G401.6 (cell line): Measurements from ENCODE around the gene ARHGAP35.
A peak's percentile ranks its signal among the peaks of the same experiment; 100 is the strongest.
"Not testable (repeated sequence)": the region's sequence is repeated elsewhere in the genome, so short reads cannot be mapped to it uniquely, and the experiment has no call there.

ENCODE experiments used
- FAIRE-seq: peaks from 2 replicates; lab custom pipeline; 2012; peaks lifted over from hg19 to GRCh38; lab: Jason Lieb, UNC

The ARHGAP35 gene

GRCh38 chr19:46844067-46844489 lies 16.7 kb upstream of the ARHGAP35 start:
- FAIRE-seq, result no peak

DNA sequence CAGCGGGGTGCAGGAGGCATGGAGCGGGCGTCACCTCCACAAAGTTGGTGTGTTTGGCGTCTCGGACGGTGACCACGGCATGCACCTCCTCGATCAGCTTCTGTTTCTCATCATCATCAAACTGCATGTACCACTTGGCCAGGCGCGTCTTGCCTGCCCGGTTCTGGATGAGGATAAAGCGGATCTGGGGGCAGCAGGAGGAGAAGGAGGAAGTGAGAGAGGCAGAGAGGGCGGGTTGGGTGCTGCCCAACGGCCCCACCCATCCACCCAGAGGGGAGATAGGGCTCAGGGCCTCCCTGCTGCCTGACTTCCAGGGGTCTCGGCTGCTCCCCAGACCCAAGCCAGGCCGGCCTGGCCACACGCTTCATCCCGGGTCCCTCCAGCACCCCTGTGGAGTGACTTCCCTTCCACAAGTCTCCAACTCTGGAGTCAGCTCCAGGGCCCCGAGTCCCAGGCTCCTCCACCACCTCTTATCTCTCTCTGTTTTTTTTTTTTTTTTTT lies 14.8 kb upstream of the ARHGAP35 start:
- FAIRE-seq, result no peak

DNA sequence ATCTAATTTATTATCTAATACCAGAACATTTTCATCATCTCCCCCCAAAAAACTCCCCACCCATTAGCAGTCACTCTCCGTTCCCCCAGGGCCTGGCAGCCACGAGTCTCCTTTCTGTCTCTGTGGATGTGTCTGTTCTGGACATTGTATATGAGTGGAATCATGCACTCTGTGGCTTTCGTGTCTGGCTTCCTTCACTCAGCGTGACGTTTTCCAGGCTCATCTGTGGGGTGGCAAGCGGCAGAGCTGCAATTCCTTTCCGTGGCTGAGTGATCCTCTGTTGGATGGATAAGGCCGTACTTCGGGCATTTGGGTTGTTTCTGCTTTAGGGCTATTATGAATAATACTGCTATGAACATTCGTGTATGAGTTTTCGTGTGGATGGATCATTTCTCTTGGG lies 13.3 kb upstream of the ARHGAP35 start:
- no peak for FAIRE-seq

GRCh38 chr19:46848389-46848788 lies 12.4 kb upstream of the ARHGAP35 start:
- FAIRE-seq, result no peak

DNA sequence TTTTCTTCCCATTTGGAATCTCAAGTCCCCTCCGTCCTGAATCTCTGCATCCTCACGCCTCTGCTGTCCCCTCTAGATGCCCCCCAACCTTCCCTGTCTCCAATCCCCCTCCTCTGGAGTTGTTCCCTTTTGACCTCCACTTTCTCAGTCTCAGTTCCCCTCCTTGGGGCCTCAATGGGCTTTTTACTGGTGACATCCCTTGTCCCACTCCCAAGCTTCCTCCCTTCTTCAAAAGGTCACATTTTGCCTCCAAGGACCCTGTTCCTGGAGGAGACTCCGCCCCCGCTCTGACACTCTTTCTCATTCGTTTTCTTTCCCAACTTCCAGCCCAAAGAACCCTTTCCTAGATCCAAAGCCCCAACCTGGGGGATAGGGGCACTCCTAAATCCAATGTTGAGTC lies 11.2 kb upstream of the ARHGAP35 start:
- no peak for FAIRE-seq

GRCh38 chr19:46850228-46851203 lies 10.3 kb upstream of the ARHGAP35 start, which contains the start of gene AP2S1:
TSS of gene AP2S1 (minus strand) at chr19:46850846. CDS start at chr19:46850766, 80 bp downstream.
- peak; percentile 99 for FAIRE-seq

DNA sequence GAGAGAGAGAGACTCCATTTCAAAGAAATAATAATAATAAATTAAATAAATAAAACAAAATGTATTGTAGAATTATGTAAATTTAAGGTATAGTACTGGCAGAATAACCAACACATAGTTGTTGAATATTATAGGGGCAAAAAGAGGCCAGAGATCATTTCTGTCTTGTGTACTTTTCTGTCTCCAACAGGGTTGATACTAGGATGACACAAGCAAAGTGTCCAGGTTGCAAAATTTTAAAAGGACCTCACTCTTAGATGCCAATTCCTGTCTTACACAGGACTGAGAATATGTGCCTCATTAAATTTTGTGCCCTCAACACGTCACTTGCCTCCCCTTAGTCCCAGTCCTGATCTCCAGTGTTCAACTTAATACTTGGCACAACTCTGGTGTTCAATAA lies 8.0 kb upstream of the ARHGAP35 start:
- FAIRE-seq, result no peak

DNA sequence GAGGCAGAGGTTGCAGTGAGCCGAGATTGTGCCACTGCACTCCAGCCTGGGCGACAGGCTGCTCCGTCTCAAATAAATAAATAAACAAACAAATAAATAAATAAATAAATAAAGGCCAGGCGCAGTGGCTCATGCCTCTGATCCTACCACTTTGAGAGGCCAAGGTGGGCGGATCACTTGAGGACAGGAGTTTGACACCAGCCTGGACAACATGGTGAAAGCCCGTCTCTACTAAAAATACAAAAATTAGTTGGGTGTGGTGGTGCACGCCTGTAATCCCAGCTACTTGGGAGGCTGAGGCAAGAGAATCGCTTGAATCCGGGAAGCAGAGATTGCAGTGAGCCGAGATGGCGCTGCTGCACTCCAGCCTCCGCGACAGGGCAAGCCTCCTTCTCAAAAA lies 6.1 kb upstream of the ARHGAP35 start:
- FAIRE-seq, result not testable (repeated sequence)

GRCh38 chr19:46856062-46857022 lies 4.5 kb upstream of the ARHGAP35 start:
- peak; percentile 49 for FAIRE-seq

- no peak for FAIRE-seq
These were observed 1.1 kb upstream of the ARHGAP35 start for GRCh38 chr19:46859637-46860124.

DNA sequence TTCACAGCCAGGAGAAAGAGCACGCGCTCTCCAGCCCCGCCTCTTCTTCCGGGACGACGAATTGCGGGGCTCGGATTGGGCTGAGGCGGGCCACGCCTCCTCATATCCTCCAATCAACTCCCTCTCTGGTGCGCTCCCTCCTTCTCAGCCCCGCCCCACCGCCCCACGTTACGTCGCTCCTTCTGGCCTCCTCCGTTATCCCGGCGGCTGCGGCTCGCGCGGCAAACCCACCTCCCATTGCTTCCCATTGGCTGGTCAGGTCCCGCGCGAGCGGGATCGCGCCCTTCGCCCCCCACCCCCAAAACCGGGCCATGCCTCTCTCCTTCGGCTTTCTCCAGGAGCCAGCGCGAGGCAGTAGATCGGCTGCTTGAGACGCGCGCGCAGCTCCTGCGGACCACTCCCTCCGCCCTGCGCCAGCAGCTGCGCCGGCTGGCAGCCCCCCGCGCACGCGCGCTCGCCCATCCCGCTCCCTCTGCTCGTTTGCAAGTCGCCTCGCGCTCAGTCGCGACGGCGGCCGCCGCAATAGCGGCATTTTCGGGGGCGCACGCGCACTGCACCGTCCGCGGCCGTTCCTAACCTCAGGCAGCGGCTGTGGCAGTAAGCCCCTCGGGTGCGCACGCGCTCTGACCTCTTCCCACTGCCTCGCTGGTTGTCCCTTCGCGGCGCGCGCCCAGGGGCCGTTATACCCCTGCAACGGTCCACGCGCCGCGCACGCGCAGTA lies 512 bp upstream of the ARHGAP35 start:
- FAIRE-seq, result peak; percentile 98

GRCh38 chr19:46861691-46862502 lies 1.1 kb downstream of the ARHGAP35 start:
- FAIRE-seq, result no peak

GRCh38 chr19:46862503-46862834 lies 1.7 kb downstream of the ARHGAP35 start:
- no peak for FAIRE-seq

DNA sequence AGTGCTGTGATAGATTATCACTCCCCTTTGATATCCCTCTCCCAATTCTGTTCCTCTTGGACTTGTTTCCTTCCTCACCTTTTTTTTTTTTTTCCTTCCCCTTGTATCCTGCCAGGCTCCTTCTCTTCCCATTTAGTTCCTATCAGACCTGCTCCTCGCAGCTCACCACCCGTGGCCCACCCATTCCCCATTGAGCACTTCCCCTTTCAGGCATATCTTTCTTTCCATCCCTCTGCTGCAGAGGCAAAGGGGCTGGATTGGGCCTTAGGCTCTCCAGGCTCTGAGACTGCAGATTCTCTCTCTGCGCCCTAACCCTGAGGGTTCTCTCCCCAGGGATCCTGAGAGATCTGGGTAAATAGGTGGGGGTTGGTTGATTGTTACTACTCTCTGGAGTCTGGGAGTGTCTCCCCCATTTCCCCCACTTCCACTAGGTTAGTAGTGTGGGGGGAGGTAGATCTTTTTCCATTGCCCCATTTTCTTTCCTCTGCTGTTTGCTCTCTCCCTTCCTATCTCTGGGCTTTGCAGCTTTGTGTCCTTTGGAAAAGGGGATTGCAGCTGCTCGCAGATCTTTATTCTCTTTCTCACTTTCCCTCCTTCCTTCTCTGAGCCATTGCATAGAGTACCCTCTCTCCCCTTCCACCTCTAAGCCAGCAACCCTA lies 2.3 kb downstream of the ARHGAP35 start:
- FAIRE-seq, result no peak

- FAIRE-seq, result peak; percentile 47
These were observed 3.2 kb downstream of the ARHGAP35 start for GRCh38 chr19:46863818-46864629.

DNA sequence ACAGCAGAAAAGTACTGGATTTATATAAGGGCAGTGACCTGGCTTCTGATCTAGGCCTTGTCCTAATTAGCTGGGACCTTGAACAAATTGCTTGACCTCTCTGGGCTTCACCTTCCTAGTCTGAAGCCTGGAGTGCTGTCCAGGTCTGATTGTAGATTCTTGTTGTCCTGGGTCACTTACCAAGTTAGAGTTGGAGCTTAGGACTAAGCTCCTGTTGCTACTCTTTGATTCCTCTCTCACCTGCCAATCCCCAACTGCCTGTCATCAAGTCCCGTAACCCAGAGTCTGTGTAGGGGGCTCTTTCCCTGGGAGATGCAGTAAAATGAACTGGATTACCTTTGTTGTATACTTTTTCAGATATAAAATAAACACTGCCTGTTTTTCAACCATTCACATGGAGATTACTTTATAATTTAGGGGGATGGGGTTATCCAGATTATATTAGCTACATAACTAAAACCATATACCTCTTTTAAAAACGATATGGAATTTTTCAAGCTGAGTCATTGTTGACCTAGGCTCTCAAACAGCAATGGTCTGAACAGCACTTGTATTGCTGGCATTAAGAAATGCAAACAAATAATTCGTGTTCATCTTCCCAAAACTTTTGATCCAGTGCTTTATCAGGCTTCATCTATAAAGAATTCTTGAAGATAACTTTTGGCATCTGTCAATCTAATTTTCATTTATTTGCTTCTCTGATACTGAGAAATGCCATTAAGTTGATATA lies 5.8 kb downstream of the ARHGAP35 start:
- no peak for FAIRE-seq

GRCh38 chr19:46867170-46867569 lies 6.4 kb downstream of the ARHGAP35 start:
- no peak for FAIRE-seq

GRCh38 chr19:46868025-46868802 lies 7.4 kb downstream of the ARHGAP35 start:
- FAIRE-seq, result no peak
